Neural crest cell (in vitro differentiated cells): ENCODE results near the gene PRKN. TPM values are rescaled to one million over a fixed set of nuclear protein-coding genes. Genes with fewer than 3 reads are reported as not detected.

Source experiments
- DNase-seq: peaks from one replicate; pipeline ENCODE4 v3.0.0; 2021; ENCODE audit warnings: low read depth, mixed read lengths, low spot score
- H3K27ac Mint-ChIP-seq: one replicate; pipeline ENCODE4 v1.8.0; 2021; ENCODE audit warnings: mild to moderate bottlenecking, mixed read lengths; ENCODE audit not compliant: unreplicated experiment
- H3K27me3 Mint-ChIP-seq: 2 replicates; pipeline ENCODE4 v1.8.0; 2021; ENCODE audit warnings: low read depth, mild to moderate bottlenecking, mixed read lengths
- H3K36me3 Mint-ChIP-seq: 2 replicates; pipeline ENCODE4 v1.8.0; 2021; ENCODE audit warnings: low read depth, mild to moderate bottlenecking, mixed read lengths
- H3K4me1 Mint-ChIP-seq: 2 replicates; pipeline ENCODE4 v1.8.0; 2021; ENCODE audit warnings: mixed read lengths
- H3K4me3 Mint-ChIP-seq: one replicate; pipeline ENCODE4 v1.8.0; 2021; ENCODE audit warnings: mild to moderate bottlenecking, mixed read lengths
- H3K9me3 Mint-ChIP-seq: 2 replicates; pipeline ENCODE4 v1.8.0; 2021; ENCODE audit warnings: mixed read lengths
- CTCF ChIP-seq: fragments of 200-600 bp; sonication (generic); conservative IDR thresholded peaks from 2 replicates; pipeline ENCODE4 v1.5.0; 2021; ENCODE audit warnings: antibody characterized with exemption, mild to moderate bottlenecking
- total RNA-seq: library from RNA; stranded (reverse); gene quantifications from 2 replicates; pipeline ENCODE4 v1.2.1, GENCODE V29; 2021

The PRKN gene
- total RNA-seq, 1 donor from 2014 or later: 3.2 TPM

- Mint-ChIP-seq H3K4me1 (no peaks in the 10 kb centered on the region), H3K27me3 (no peaks in the 10 kb centered on the region), H3K27ac (no peak overlapping the region), H3K36me3 (no peaks in the 10 kb centered on the region), H3K9me3 (peaks cover 11% of the 10 kb centered on the region), H3K4me3 (no peak overlapping the region)
- no peak for TF ChIP-seq CTCF
- no peak for DNase-seq
Measured at GRCh38 chr6:161663682-161664081, 1063.9 kb downstream of the PRKN start.

- TF ChIP-seq CTCF: no peak
- Mint-ChIP-seq H3K4me1 (no peaks in the 10 kb centered on the region), H3K27ac (no peak overlapping the region), H3K27me3 (no peaks in the 10 kb centered on the region), H3K9me3 (peaks cover 11% of the 10 kb centered on the region), H3K36me3 (no peaks in the 10 kb centered on the region), H3K4me3 (no peak overlapping the region)
- DNase-seq: no peak
Measured at GRCh38 chr6:161660666-161661571, 1066.6 kb downstream of the PRKN start.

DNA sequence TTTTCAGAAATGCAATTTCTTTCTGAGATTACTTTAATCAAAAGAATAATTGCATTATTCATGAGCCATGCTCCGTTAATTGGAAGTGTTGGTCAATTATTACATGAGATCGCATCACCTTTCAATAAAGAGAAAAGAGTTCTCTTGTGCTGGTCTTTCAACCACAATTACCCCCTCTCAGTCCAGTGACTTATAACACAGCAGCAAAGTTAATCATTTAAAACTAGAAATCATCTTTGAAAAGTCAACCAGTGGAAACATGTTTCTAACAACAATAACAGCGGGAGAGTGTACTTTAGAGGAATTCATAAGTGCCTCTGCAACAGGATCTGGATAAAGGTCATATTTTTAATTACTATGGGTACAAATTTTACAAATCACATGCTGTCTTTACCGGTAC, 1069.4 kb downstream of the PRKN start:
- peaks cover 6% of the 10 kb centered on the region for H3K9me3 Mint-ChIP-seq
- H3K4me1 Mint-ChIP-seq: no peaks in the 10 kb centered on the region
- H3K4me3 Mint-ChIP-seq: no peak overlapping the region
- DNase-seq: no peak
- H3K27me3 Mint-ChIP-seq: no peaks in the 10 kb centered on the region
- no peaks in the 10 kb centered on the region for H3K36me3 Mint-ChIP-seq
- no peak overlapping the region for H3K27ac Mint-ChIP-seq
- TF ChIP-seq CTCF: no peak

- no peaks in the 10 kb centered on the region for H3K27me3 Mint-ChIP-seq
- no peaks in the 10 kb centered on the region for H3K4me1 Mint-ChIP-seq
- H3K27ac Mint-ChIP-seq: no peak overlapping the region
- no peak for TF ChIP-seq CTCF
- H3K4me3 Mint-ChIP-seq: no peak overlapping the region
- DNase-seq: no peak
- no peaks in the 10 kb centered on the region for H3K36me3 Mint-ChIP-seq
- no peaks in the 10 kb centered on the region for H3K9me3 Mint-ChIP-seq
Measured at GRCh38 chr6:161654209-161654608, 1073.4 kb downstream of the PRKN start.

GRCh38 chr6:161651949-161652348, 1075.6 kb downstream of the PRKN start:
- Mint-ChIP-seq H3K4me3 (no peak overlapping the region), H3K27ac (no peak overlapping the region)

More at GRCh38 chr6:161651949-161652348, 1075.6 kb downstream of the PRKN start:
- DNase-seq: no peak
- Mint-ChIP-seq H3K27me3 (no peaks in the 10 kb centered on the region), H3K36me3 (no peaks in the 10 kb centered on the region), H3K4me1 (no peaks in the 10 kb centered on the region), H3K9me3 (no peaks in the 10 kb centered on the region)
- no peak for TF ChIP-seq CTCF
